Uterus (tissue), 4 donors: ENCODE results near the gene CSTF1. TPM values are rescaled to one million over a fixed set of nuclear protein-coding genes. Genes with fewer than 3 reads are reported as not detected.

Experiments
- DNase-seq, 2 donors: peaks; one replicate each; pipeline ENCODE4 v3.0.0-alpha.2; 2019 to 2020
- H3K27ac ChIP-seq, 2 donors: fragments of 200-600 bp; sonication (generic); 1 replicate in 1 of 2; 2 replicates in 1 of 2; pipeline ENCODE4 v1.5.1; 2016 to 2018
- H3K27me3 ChIP-seq, 2 donors: fragments of 200-600 bp; sonication (generic); one replicate each; pipeline ENCODE4 v1.5.1; 2018 to 2019; ENCODE audit warnings: control low read depth in 1 of 2
- H3K36me3 ChIP-seq, 2 donors: fragments of 200-600 bp; sonication (generic); one replicate each; pipeline ENCODE4 v1.5.1; 2019; ENCODE audit warnings: control low read depth in 1 of 2
- H3K4me1 ChIP-seq, 2 donors: fragments of 200-600 bp; sonication (generic); one replicate each; pipeline ENCODE4 v1.5.1; 2018 to 2019; ENCODE audit warnings: control low read depth in 1 of 2
- H3K4me3 ChIP-seq, 2 donors: fragments of 200-600 bp; sonication (generic); 1 replicate in 1 of 2; 2 replicates in 1 of 2; pipeline ENCODE4 v1.5.1; 2018 to 2019; ENCODE audit warnings: mild to moderate bottlenecking in 1 of 2
- H3K9me3 ChIP-seq, 2 donors: fragments of 200-600 bp; sonication (generic); one replicate each; pipeline ENCODE4 v1.5.1; 2019; ENCODE audit warnings: control low read depth in 1 of 2
- CTCF ChIP-seq, 4 experiments: fragments of 200-600 bp in 2 of 4; fragments of 450-650 bp in 2 of 4; sonication (generic) in 2 of 4; IDR thresholded peaks; one replicate each; pipeline ENCODE4 v1.5.1; 2016 to 2019; ENCODE audit warnings: antibody characterized with exemption in 4 of 4, mild to moderate bottlenecking in 2 of 4, moderate library complexity in 1 of 4
- POLR2A ChIP-seq, 2 donors: fragments of 450-650 bp; IDR thresholded peaks; one replicate each; pipeline ENCODE4 v1.6.1; 2016; ENCODE audit warnings: antibody characterized with exemption in 2 of 2, mild to moderate bottlenecking in 1 of 2, moderate library complexity in 1 of 2
- intact Hi-C: fragments of 100-400 bp; cut with DNase I; formaldehyde crosslinking; loops from one replicate; pipeline ENCODE4 v1.15.1; 2023; ENCODE audit warnings: low total_unique reads
- total RNA-seq, 4 donors: library from RNA; depleted of rRNA in 3 of 4; stranded (reverse); fragments of >200 nt in 3 of 4; gene quantifications; one replicate each; pipeline versions ENCODE4 v1.1.0 to v1.2.4, GENCODE V29; 2014 to 2023
- donor health status: DM: yes; HTN: yes; CAD: no.

CSTF1 gene
- total RNA-seq, 4 donors from 2014 or later = 20.9 to 44.0 (median 29.9) TPM

DNA sequence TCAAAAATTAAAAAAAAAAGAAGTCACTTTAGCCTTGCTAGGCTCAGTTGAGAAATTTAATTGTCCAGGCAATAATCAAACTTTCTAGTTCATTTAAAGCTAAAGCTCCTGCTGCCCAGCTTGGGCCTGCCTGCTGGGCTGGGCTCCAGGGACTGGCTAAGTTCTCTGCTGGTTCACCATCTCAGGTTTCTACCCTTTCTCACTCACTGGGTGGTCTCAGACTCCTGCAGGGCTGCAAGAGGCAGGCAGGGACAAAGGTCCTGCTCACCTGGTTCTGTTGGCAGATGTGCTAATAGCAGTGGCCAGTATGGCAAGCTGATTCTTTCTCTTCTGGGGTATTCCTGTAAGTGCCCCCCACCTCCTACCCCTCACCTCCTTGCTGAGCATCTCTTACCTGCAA lies 54.8 kb downstream of the CSTF1 start:
- no peak for DNase-seq
- Histone ChIP-seq H3K36me3 (no peaks in the 10 kb centered on the region), H3K9me3 (no peaks in the 10 kb centered on the region), H3K27me3 (no peaks in the 10 kb centered on the region), H3K4me3 (no peak overlapping the region), H3K4me1 (no peaks in the 10 kb centered on the region), H3K27ac (no peak overlapping the region)
- TF ChIP-seq POLR2A (IDR thresholded peaks at IDR 0.05) (no peak), CTCF (IDR thresholded peaks at IDR 0.05) (no peak)
- intact Hi-C loops = no loop called here

DNA sequence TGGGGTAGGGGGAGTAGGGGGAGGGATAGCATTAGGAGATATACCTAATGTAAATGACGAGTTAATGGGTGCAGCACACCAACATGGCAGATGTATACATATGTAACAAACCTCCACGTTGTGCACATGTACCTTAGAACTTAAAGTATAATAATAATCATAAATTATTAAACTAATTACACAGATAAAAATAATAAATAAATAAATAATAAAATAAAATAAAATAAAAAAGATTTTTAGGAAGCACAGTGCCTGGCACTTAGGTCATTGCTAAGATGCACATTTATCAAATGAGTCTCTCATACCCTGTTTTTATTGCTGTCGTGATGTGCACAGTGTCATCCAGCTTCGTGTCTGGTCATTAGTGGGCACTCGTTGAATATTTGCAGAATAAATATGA lies 57.0 kb downstream of the CSTF1 start:
- H3K4me1 ChIP-seq = no peaks in the 10 kb centered on the region
- intact Hi-C loops = no loop called here
- no peaks in the 10 kb centered on the region for H3K27me3 ChIP-seq
- DNase-seq = no peak
- no peak for TF ChIP-seq POLR2A (IDR thresholded peaks at IDR 0.05)
- no peak overlapping the region for H3K27ac ChIP-seq
- no peak overlapping the region for H3K4me3 ChIP-seq
- H3K9me3 ChIP-seq = no peaks in the 10 kb centered on the region
- H3K36me3 ChIP-seq = no peaks in the 10 kb centered on the region

DNA sequence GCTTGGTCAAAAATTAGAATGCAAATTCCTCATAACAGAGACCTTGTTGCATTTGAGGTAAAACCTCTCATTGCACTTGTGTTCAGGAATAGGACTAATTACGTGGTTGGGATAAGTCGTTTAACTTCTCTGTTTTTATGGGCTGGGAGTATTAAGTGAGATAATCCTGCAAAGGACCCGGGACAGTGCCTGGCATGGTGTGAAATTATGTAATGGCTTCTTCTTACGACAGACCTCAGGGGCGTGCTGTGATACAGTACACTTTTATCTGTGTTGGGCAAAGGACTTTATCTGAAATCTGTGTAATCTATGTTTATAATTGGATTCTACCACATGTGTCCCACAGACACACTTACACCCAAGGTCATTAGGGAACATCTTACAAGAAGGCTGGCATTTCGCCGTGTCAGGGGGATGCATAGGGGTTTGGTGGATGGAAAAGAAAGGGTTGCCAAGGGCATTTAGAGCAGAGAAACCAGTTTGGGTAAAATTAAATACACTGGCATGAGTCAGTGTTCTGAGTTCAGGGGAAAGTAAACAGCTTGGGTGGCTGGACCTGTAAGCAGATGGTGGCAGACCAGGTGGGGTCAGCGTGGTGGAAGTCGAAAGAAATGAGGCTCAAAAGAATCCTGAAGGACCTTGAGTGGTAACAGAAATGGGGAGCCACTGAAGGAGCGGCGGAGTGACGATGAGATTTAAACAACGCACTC lies 58.8 kb downstream of the CSTF1 start:
- no peaks in the 10 kb centered on the region for H3K4me1 ChIP-seq
- H3K9me3 ChIP-seq = no peaks in the 10 kb centered on the region
- DNase-seq = no peak
- no peaks in the 10 kb centered on the region for H3K36me3 ChIP-seq
- TF ChIP-seq POLR2A (IDR thresholded peaks at IDR 0.05) (no peak), CTCF (IDR thresholded peaks at IDR 0.05) (no peak)
- H3K27me3 ChIP-seq = no peaks in the 10 kb centered on the region
- intact Hi-C loops = no loop called here
- H3K4me3 ChIP-seq = no peak overlapping the region
- no peak overlapping the region for H3K27ac ChIP-seq

DNA sequence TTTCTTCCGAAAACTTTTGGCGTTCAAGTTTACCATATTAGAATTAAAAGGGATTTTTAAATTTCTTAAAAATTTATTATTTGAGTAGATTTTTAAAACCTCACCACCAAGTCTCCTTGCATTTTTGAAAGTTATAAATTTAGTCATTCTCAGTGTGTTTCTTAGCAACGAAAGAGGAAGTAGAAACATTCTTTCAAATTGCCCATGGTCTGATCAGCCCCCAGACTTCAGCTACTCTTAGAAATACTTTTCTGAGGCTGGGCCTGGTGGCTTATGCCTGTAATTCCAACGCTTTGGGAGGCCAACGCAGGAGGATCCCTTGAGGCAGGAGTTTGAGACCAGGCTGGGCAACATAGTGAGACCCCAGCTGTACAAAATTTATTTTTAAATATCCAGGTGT lies 60.9 kb downstream of the CSTF1 start:
- TF ChIP-seq CTCF (IDR thresholded peaks at IDR 0.05) (no peak), POLR2A (IDR thresholded peaks at IDR 0.05) (no peak)
- no peaks in the 10 kb centered on the region for H3K36me3 ChIP-seq
- DNase-seq = no peak
- no peaks in the 10 kb centered on the region for H3K9me3 ChIP-seq
- H3K4me3 ChIP-seq = no peak overlapping the region
- intact Hi-C loops = no loop called here
- H3K4me1 ChIP-seq = no peaks in the 10 kb centered on the region
- H3K27me3 ChIP-seq = no peaks in the 10 kb centered on the region
- H3K27ac ChIP-seq = no peak overlapping the region

- no peak for DNase-seq
- Histone ChIP-seq H3K27me3 (no peaks in the 10 kb centered on the region), H3K9me3 (no peaks in the 10 kb centered on the region), H3K36me3 (no peaks in the 10 kb centered on the region), H3K4me1 (no peaks in the 10 kb centered on the region), H3K27ac (no peak overlapping the region), H3K4me3 (no peak overlapping the region)
- intact Hi-C loops = no loop called here
- TF ChIP-seq POLR2A (IDR thresholded peaks at IDR 0.05) (no peak), CTCF (IDR thresholded peaks at IDR 0.05) (no peak)
These were observed 62.3 kb downstream of the CSTF1 start for GRCh38 chr20:56454754-56455153.

Other genes with a start within 250 kb of the CSTF1 start
- gene MC3R, start 143.9 kb upstream of the CSTF1 start, total RNA-seq = not detected
- gene FAM210B, start 33.7 kb upstream of the CSTF1 start, total RNA-seq = 10 to 100 TPM; 28.2 to 46.5 (median 37.4) TPM
- 10 to 100 TPM in 1 of 4 donors, 1 to 10 TPM in 2, not detected in 1; 1.9 to 17.4 (median 9.7) TPM for gene AURKA, start 430 bp upstream of the CSTF1 start, total RNA-seq
- 1 to 10 TPM in 2 of 4 donors, under 1 TPM in 2; 0.62 to 9.1 (median 3.7) TPM for gene CASS4, start 19.6 kb downstream of the CSTF1 start, total RNA-seq
- 10 to 100 TPM; 27.4 to 86.6 (median 69.6) TPM for gene RTF2, start 76.0 kb downstream of the CSTF1 start, total RNA-seq
- under 1 TPM in 1 of 4 donors, not detected in 3; 0.76 TPM for gene FAM209A, start 132.1 kb downstream of the CSTF1 start, total RNA-seq
- gene FAM209B, start 140.6 kb downstream of the CSTF1 start, total RNA-seq = under 1 TPM in 1 of 4 donors, not detected in 3; 0.79 TPM
- gene TFAP2C, start 236.7 kb downstream of the CSTF1 start, total RNA-seq = 1 to 10 TPM in 2 of 4 donors, not detected in 2; 1.1 to 6.0 TPM